ENCODE data around the gene CPS1.

Gene CPS1

DNA sequence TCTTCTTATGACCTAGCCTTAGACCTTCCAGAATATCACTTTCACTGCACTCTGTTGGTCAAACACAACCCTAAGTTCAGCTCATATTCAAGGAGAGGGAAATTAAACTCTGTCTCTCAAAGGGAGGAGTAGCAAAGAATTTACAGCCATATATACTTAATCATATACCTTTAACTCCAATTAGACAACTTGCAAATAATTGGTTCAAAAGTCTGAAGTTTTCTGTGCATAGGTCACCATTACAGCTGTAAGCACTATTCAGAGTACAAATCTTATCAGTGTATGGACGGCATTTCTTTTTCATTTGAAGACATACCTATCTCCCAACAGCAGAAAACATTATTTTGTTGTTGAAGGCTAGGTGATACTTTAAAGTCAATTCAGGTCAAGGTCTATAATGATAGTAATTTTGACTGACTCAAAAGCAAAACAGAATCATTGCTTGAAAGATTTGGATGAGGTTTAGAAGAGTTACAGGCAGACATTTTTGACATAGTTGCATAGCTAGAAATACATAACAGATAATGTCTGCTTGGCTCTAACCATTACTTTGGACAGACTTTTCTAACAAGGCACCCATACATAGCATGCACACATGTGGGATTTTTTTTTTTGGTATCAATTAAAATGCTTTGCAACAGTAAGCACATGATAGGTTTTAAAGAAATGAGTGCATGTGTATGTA is 131.5 kb downstream of the CPS1 start:
- no peak for TF ChIP-seq CTCF (IDR thresholded peaks at IDR 0.05; ENCODE audit: unreplicated experiment in 3 of 3)

GRCh38 chr2:210707900-210708299 is 151.5 kb downstream of the CPS1 start:
- no peak for TF ChIP-seq CTCF (IDR thresholded peaks at IDR 0.05; ENCODE audit: unreplicated experiment in 3 of 3)
- H3K4me1 Mint-ChIP-seq: no peaks in the 10 kb centered on the region
- H3K36me3 Mint-ChIP-seq (ENCODE audit: low read depth): no peaks in the 10 kb centered on the region
- no peak overlapping the region for H3K27ac Mint-ChIP-seq
- H3K9me3 Mint-ChIP-seq: no peaks in the 10 kb centered on the region
- no peaks in the 10 kb centered on the region for H3K27me3 Mint-ChIP-seq (ENCODE audit: low read depth)
- no peak overlapping the region for H3K4me3 Mint-ChIP-seq

More for the DNA sequence above, 131.5 kb downstream of the CPS1 start:
- no peak overlapping the region for H3K4me3 Mint-ChIP-seq
- H3K4me1 Mint-ChIP-seq: peaks cover 5% of the 10 kb centered on the region
- peaks cover 2% of the 10 kb centered on the region for H3K9me3 Mint-ChIP-seq
- H3K27me3 Mint-ChIP-seq (ENCODE audit: low read depth): no peaks in the 10 kb centered on the region
- H3K36me3 Mint-ChIP-seq (ENCODE audit: low read depth): no peaks in the 10 kb centered on the region
- H3K27ac Mint-ChIP-seq: no peak overlapping the region

DNA sequence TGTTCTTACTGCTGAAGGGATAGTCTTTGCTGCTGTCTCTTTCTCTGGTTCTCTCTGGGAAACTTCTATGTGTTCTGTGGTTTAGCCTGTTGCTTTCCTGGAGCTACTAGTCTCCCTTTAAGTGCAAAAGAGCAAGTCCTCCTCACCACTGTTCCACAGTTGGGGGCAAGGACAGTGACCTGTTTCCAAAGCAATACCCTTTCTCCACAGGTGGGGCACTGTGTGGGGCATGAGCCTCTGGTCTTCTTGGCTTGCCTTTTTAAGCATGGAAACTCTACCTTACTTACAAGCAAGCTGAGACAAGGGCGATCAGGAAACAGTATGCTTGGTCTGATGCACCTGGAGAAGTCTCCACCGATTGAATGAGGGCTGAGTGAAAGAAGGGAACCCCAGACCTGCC is 156.7 kb downstream of the CPS1 start:
- Mint-ChIP-seq H3K27ac (no peak overlapping the region), H3K4me1 (no peaks in the 10 kb centered on the region)

GRCh38 chr2:210715560-210716082 is 159.2 kb downstream of the CPS1 start:
- Mint-ChIP-seq H3K9me3 (no peaks in the 10 kb centered on the region), H3K4me3 (no peak overlapping the region), H3K27ac (no peak overlapping the region), H3K36me3 (ENCODE audit: low read depth) (no peaks in the 10 kb centered on the region), H3K4me1 (no peaks in the 10 kb centered on the region), H3K27me3 (ENCODE audit: low read depth) (no peaks in the 10 kb centered on the region)
- TF ChIP-seq CTCF (IDR thresholded peaks at IDR 0.05; ENCODE audit: unreplicated experiment in 3 of 3): no peak

More for the DNA sequence above, 156.7 kb downstream of the CPS1 start:
- no peaks in the 10 kb centered on the region for H3K9me3 Mint-ChIP-seq
- no peak for TF ChIP-seq CTCF (IDR thresholded peaks at IDR 0.05; ENCODE audit: unreplicated experiment in 3 of 3)
- H3K4me3 Mint-ChIP-seq: no peak overlapping the region
- H3K36me3 Mint-ChIP-seq (ENCODE audit: low read depth): no peaks in the 10 kb centered on the region
- no peaks in the 10 kb centered on the region for H3K27me3 Mint-ChIP-seq (ENCODE audit: low read depth)

DNA sequence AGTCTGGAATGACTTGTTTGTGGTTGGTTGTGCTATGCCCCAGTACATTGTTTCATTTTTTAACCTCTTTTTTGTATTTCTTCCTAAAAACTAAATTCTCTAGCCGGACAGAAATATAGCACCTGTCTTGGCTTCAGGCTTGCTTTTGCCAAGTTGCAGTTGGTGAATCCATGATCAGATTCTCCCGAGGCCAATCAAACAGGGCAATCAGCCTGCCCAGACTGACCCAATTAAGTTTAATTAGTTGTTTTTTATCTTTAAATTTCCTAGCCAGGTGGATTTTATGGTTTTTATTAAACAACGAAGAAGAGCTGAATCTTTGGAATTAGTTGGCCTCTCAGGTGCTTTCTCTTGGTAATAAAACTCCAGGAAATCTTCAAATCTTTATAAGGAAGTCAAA is 162.1 kb downstream of the CPS1 start:
- H3K27ac Mint-ChIP-seq: no peak overlapping the region
- no peak for TF ChIP-seq CTCF (IDR thresholded peaks at IDR 0.05; ENCODE audit: unreplicated experiment in 3 of 3)

DNA sequence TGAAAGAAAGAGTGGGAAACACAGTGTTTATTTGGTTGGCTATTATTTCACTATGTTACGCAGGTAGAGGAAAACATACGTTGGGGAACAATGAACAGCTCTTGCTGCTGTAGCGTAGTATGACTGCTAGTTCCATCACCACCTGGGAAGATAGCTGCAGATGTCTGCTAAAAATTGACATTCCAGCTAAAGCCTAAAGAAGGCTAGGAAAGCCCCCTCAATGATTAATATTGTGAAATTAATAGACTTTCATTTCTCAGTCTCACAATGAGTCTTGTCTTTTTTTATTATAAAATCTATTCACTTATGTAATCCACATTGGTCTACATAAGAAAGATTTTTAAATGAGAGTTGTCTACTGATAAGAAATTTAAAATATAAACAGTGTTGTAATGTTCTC is 165.7 kb downstream of the CPS1 start:
- H3K27me3 Mint-ChIP-seq (ENCODE audit: low read depth): no peaks in the 10 kb centered on the region
- no peak for TF ChIP-seq CTCF (IDR thresholded peaks at IDR 0.05; ENCODE audit: unreplicated experiment in 3 of 3)
- no peak overlapping the region for H3K4me3 Mint-ChIP-seq
- no peaks in the 10 kb centered on the region for H3K4me1 Mint-ChIP-seq
- no peaks in the 10 kb centered on the region for H3K9me3 Mint-ChIP-seq
- no peak overlapping the region for H3K27ac Mint-ChIP-seq
- H3K36me3 Mint-ChIP-seq (ENCODE audit: low read depth): no peaks in the 10 kb centered on the region

More for the DNA sequence above, 162.1 kb downstream of the CPS1 start:
- H3K4me3 Mint-ChIP-seq: no peak overlapping the region
- H3K4me1 Mint-ChIP-seq: no peaks in the 10 kb centered on the region
- no peaks in the 10 kb centered on the region for H3K9me3 Mint-ChIP-seq
- H3K27me3 Mint-ChIP-seq (ENCODE audit: low read depth): no peaks in the 10 kb centered on the region
- H3K36me3 Mint-ChIP-seq (ENCODE audit: low read depth): no peaks in the 10 kb centered on the region
